ENCODE results near the gene KRT1. TPM values are rescaled to one million over a fixed set of nuclear protein-coding genes. Genes with fewer than 3 reads are reported as not detected.
A peak's percentile ranks its signal among the peaks of the same experiment; 100 is the strongest.

The KRT1 gene
- total and polyA plus RNA-seq, 8 donors: 0.17 to 0.41 TPM; not detected in 6

- 75 to 85% methylated on average over 4 of the region's 4 CpGs for WGBS, 2 donors
- intact Hi-C loops (cut with DNase I): no loop called here
- Histone ChIP-seq H3K4me3 (no peak overlapping the region), H3K4me1 (no peaks in the 10 kb centered on the region), H3K27ac (no peak overlapping the region), H3K36me3 (no peaks in the 10 kb centered on the region), H3K27me3 (peaks cover 0 to 7% (median 0%) of the 10 kb centered on the region in 4 donors), H3K9me3 (no peaks in the 10 kb centered on the region)
- ATAC-seq (no peak), FAIRE-seq (no peak), DNase-seq (no peak)
- no peak for TF ChIP-seq CTCF (IDR thresholded peaks at IDR 0.05)
Observed at GRCh38 chr12:52656616-52657015, 23.6 kb downstream of the KRT1 start.

- 21 to 27% methylated on average over 8 of the region's 8 CpGs for WGBS, 2 donors
- peak; percentile 43 to 82 (median 64) for ATAC-seq
- Histone ChIP-seq H3K27me3 (peaks cover 0 to 7% (median 0%) of the 10 kb centered on the region in 4 donors), H3K9me3 (no peaks in the 10 kb centered on the region), H3K4me1 (no peaks in the 10 kb centered on the region), H3K36me3 (no peaks in the 10 kb centered on the region), H3K27ac (no peak overlapping the region), H3K4me3 (no peak overlapping the region)
- no peak for FAIRE-seq
- TF ChIP-seq CTCF (IDR thresholded peaks at IDR 0.05): no peak
- DNase-seq: peak in 4 of 6 donors; percentile 10 to 66 (median 48)
- intact Hi-C loops (cut with DNase I): no loop called here
Observed at GRCh38 chr12:52655720-52656124, 24.5 kb downstream of the KRT1 start.

- ATAC-seq (peak in 2 of 4 donors; percentile 18 to 30), DNase-seq (no peak), FAIRE-seq (no peak)
- Histone ChIP-seq H3K36me3 (no peaks in the 10 kb centered on the region), H3K4me1 (no peaks in the 10 kb centered on the region), H3K27me3 (peaks cover 0 to 7% (median 0%) of the 10 kb centered on the region in 4 donors), H3K27ac (no peak overlapping the region), H3K9me3 (no peaks in the 10 kb centered on the region), H3K4me3 (no peak overlapping the region)
- intact Hi-C loops (cut with DNase I): no loop called here
- WGBS, 2 donors: 34 to 44% methylated on average over 6 of the region's 6 CpGs
- TF ChIP-seq CTCF (IDR thresholded peaks at IDR 0.05): no peak
Observed at GRCh38 chr12:52655251-52655650, 25.0 kb downstream of the KRT1 start.

- Histone ChIP-seq H3K4me1 (no peaks in the 10 kb centered on the region), H3K27ac (no peak within 1 kb of the TSS), H3K4me3 (no peak within 1 kb of the TSS), H3K9me3 (no peaks in the 10 kb centered on the region), H3K27me3 (peaks cover 0 to 7% (median 0%) of the 10 kb centered on the region in 4 donors), H3K36me3 (no peaks in the 10 kb centered on the region)
- FAIRE-seq: no peak
- DNase-seq: no peak
- WGBS, 2 donors: 93 to 95% methylated on average over 16 of the region's 16 CpGs
- no peak for TF ChIP-seq CTCF (IDR thresholded peaks at IDR 0.05)
- no peak for ATAC-seq
- intact Hi-C loops (cut with DNase I): no loop called here
Observed at GRCh38 chr12:52651726-52652261, 28.4 kb downstream of the KRT1 start, which contains the start of gene KRT2. KRT2 (minus strand) TSS chr12:52652211; CDS start chr12:52652142, 69 bp downstream.

- 68 to 74% methylated on average over 12 of the region's 12 CpGs for WGBS, 2 donors
- Histone ChIP-seq H3K27me3 (peaks cover 0 to 7% (median 0%) of the 10 kb centered on the region in 4 donors), H3K9me3 (no peaks in the 10 kb centered on the region), H3K36me3 (no peaks in the 10 kb centered on the region), H3K4me1 (no peaks in the 10 kb centered on the region), H3K4me3 (no peak overlapping the region), H3K27ac (no peak overlapping the region)
- intact Hi-C loops (cut with DNase I): no loop called here
- no peak for ATAC-seq
- TF ChIP-seq CTCF (IDR thresholded peaks at IDR 0.05): no peak
- no peak for FAIRE-seq
- DNase-seq: no peak
Observed at GRCh38 chr12:52650520-52651081, 29.6 kb downstream of the KRT1 start.

Data from pancreas (tissue), 10 donors.